Heart left ventricle (tissue), 16 donors: ENCODE results near the gene TMC3. TPM values are rescaled to one million over a fixed set of nuclear protein-coding genes. Genes with fewer than 3 reads are reported as not detected.

Source experiments
- ATAC-seq, 4 donors: fragments of 200-7000 bp; cut with Tn5 transposase; one replicate each; pipeline ENCODE4 v1.9.1; 2020 to 2022; ENCODE audit warnings: moderate library complexity in 4 of 4, mild to moderate bottlenecking in 3 of 4, moderate number of reproducible peaks in 1 of 4
- DNase-seq, 5 donors: peaks; one replicate each; pipeline ENCODE4 v3.0.0-alpha.2; 2020
- H3K27ac ChIP-seq, 12 donors: fragments of 200-600 bp; sonication (generic) in 4 of 12; one replicate each; pipeline versions ENCODE4 v1.5.0 to v1.8.0; 2016 to 2022; ENCODE audit warnings: mild to moderate bottlenecking in 2 of 12
- H3K27me3 ChIP-seq, 9 donors: fragments of 200-600 bp; sonication (generic) in 2 of 9; one replicate each; pipeline versions ENCODE4 v1.5.1 to v1.8.0; 2016 to 2022; ENCODE audit warnings: mild to moderate bottlenecking in 3 of 9
- H3K36me3 ChIP-seq, 9 donors: fragments of 200-600 bp; sonication (generic) in 2 of 9; one replicate each; pipeline versions ENCODE4 v1.5.0 to v1.8.0; 2018 to 2022; ENCODE audit warnings: mild to moderate bottlenecking in 2 of 9
- H3K4me1 ChIP-seq, 12 donors: fragments of 200-600 bp; sonication (generic) in 4 of 12; one replicate each; pipeline versions ENCODE4 v1.5.0 to v1.8.0; 2016 to 2022; ENCODE audit warnings: mild to moderate bottlenecking in 3 of 12
- H3K4me3 ChIP-seq, 12 donors: fragments of 200-600 bp; sonication (generic) in 4 of 12; one replicate each; pipeline versions ENCODE4 v1.5.0 to v1.8.0; 2017 to 2022; ENCODE audit warnings: mild to moderate bottlenecking in 9 of 12, moderate library complexity in 4 of 12
- H3K9me3 ChIP-seq, 12 donors: fragments of 200-600 bp; sonication (generic) in 4 of 12; one replicate each; pipeline versions ENCODE4 v1.5.0 to v1.8.0; 2016 to 2022; ENCODE audit warnings: mild to moderate bottlenecking in 1 of 12
- CTCF ChIP-seq, 12 donors: fragments of 200-600 bp; sonication (generic) in 4 of 12; IDR thresholded peaks; one replicate each; pipeline versions ENCODE4 v1.5.0 to v1.8.0; 2018 to 2022; ENCODE audit warnings: antibody characterized with exemption in 12 of 12, mild to moderate bottlenecking in 5 of 12
- POLR2A ChIP-seq, 2 donors: fragments of 450-650 bp; IDR thresholded peaks; one replicate each; pipeline ENCODE4 v1.6.1; 2017; ENCODE audit warnings: antibody characterized with exemption in 2 of 2, mild to moderate bottlenecking in 2 of 2, moderate library complexity in 2 of 2
- WGBS, 4 donors: extraction: QIAGEN DNeasy Blood & Tissue Kit in 2 of 4; methylation state at CpG; one replicate each; pipeline versions ENCODE4 v1.1.5 to v1.1.7; 2013 to 2018; 5-methylcytosine and 5-hydroxymethylcytosine counted together
- intact Hi-C, 10 donors: fragments of 100-400 bp; cut with DNase I; formaldehyde crosslinking; loops; one replicate each; pipeline versions ENCODE4 v1.11.1 to v1.14.2; 2022
- polyA plus RNA-seq, 2 donors: library from polyadenylated mRNA; stranded (reverse); fragments of 200-250 nt; gene quantifications; one replicate each; pipeline ENCODE4 v1.2.3, GENCODE V29; 2013
- total RNA-seq, 9 donors: library from RNA; depleted of rRNA in 2 of 9; stranded (reverse); fragments of >200 nt in 2 of 9; fragmentation: NEBNext Ultra II Directional in 3 of 9; extraction: Animal tissue kit (Norgen Biotek cat#: 25700) in 3 of 9; gene quantifications; one replicate each; pipeline versions ENCODE4 v1.1.0 to v1.2.4, GENCODE V29; 2016 to 2023
- donor health status: ischemic (EF 13 %, LVEDD 7.1; RV severe dilation, severe dysfunction).
- donor health status: healthy with polysubstance abuse.
- donor health status: DM: no; HTN: yes; CAD: no.
- donor health status: DM: no; HTN: no; CAD: no.
- donor health status: ischemic (EF 25% LVEDD 6.9; RV normal size, moderate dysfunction).
- donor health status: ischemic (EF 25% LVEDD 5.7; RV mildly dilated, moderate dysfunction).
- donor health status: healthy.
- donor health status: DM: yes; HTN: yes; CAD: no.
- donor health status: ischemic (EF 35%, LVEDD 5.7; RV mildly dilated, moderate dysfunction).
- donor health status: nonischemic (EF 11% LVEDD 7.7; RV severe dilation, severe dysfunction).
- donor health status: DM: yes; HTN: yes; CAD: no.
- donor health status: PGD.
- donor health status: ischemic (EF 29% LVEDD 5.4; RV normal size, mild dysfunction).
- donor health status: nonischemic (EF 23%, LVEDD 6.1; RV moderate dilation, normal function).

The TMC3 gene
- total and polyA plus RNA-seq, 11 donors = 0.19 TPM; not detected in 10

GRCh38 chr15:81310480-81310879, 63.5 kb downstream of the TMC3 start:
- DNase-seq (no peak), ATAC-seq (no peak)
- Histone ChIP-seq H3K9me3 (no peaks in the 10 kb centered on the region), H3K27me3 (no peaks in the 10 kb centered on the region), H3K4me1 (peaks cover 0 to 44% (median 5%) of the 10 kb centered on the region in 12 donors), H3K27ac (peak overlapping the region in 2 of 12 donors; percentile 22 to 90), H3K36me3 (peaks cover 0 to 61% (median 39%) of the 10 kb centered on the region in 9 donors), H3K4me3 (no peak overlapping the region)
- intact Hi-C loops = no loop called here
- TF ChIP-seq CTCF (IDR thresholded peaks at IDR 0.05) (no peak), POLR2A (IDR thresholded peaks at IDR 0.05) (no peak)
- 95 to 98% (median 97%) methylated on average over 5 of the region's 5 CpGs for WGBS, 4 donors

GRCh38 chr15:81309647-81310450, 64.2 kb downstream of the TMC3 start:
- Histone ChIP-seq H3K27ac (peak overlapping the region in 2 of 12 donors; percentile 22 to 90), H3K9me3 (no peaks in the 10 kb centered on the region), H3K4me1 (peaks cover 0 to 51% (median 5%) of the 10 kb centered on the region in 12 donors), H3K36me3 (peaks cover 0 to 67% (median 40%) of the 10 kb centered on the region in 9 donors), H3K4me3 (no peak overlapping the region), H3K27me3 (no peaks in the 10 kb centered on the region)
- TF ChIP-seq CTCF (IDR thresholded peaks at IDR 0.05) (no peak), POLR2A (IDR thresholded peaks at IDR 0.05) (no peak)
- ATAC-seq = peak in 1 of 4 donors; percentile 8
- 79 to 90% (median 85%) methylated on average over 8 of the region's 8 CpGs for WGBS, 4 donors
- no peak for DNase-seq
- intact Hi-C loops = no loop called here

- Histone ChIP-seq H3K27me3 (no peaks in the 10 kb centered on the region), H3K36me3 (peaks cover 0 to 78% (median 53%) of the 10 kb centered on the region in 9 donors), H3K27ac (no peak overlapping the region), H3K4me3 (no peak overlapping the region), H3K4me1 (peaks cover 0 to 60% (median 10%) of the 10 kb centered on the region in 12 donors), H3K9me3 (no peaks in the 10 kb centered on the region)
- 65 to 80% (median 74%) methylated on average over 2 of the region's 2 CpGs for WGBS, 4 donors
- no peak for TF ChIP-seq POLR2A (IDR thresholded peaks at IDR 0.05)
- no peak for TF ChIP-seq CTCF (IDR thresholded peaks at IDR 0.05)
- ATAC-seq (no peak), DNase-seq (no peak)
- intact Hi-C loops = no loop called here
These were observed 65.8 kb downstream of the TMC3 start for GRCh38 chr15:81308260-81308659.

- DNase-seq (peak in 4 of 5 donors; percentile 50 to 72 (median 52)), ATAC-seq (peak in 3 of 4 donors; percentile 53 to 76 (median 76))
- intact Hi-C loops = no loop called here
- 53 to 67% (median 60%) methylated on average over 5 of the region's 5 CpGs for WGBS, 4 donors
- Histone ChIP-seq H3K9me3 (no peaks in the 10 kb centered on the region), H3K4me1 (peaks cover 0 to 64% (median 6%) of the 10 kb centered on the region in 12 donors), H3K36me3 (peaks cover 0 to 97% (median 67%) of the 10 kb centered on the region in 9 donors), H3K27ac (peak overlapping the region in 9 of 12 donors; percentile 8 to 82 (median 47)), H3K4me3 (no peak overlapping the region), H3K27me3 (no peaks in the 10 kb centered on the region)
- TF ChIP-seq CTCF (IDR thresholded peaks at IDR 0.05) (no peak), POLR2A (IDR thresholded peaks at IDR 0.05) (no peak)
These were observed 69.8 kb downstream of the TMC3 start for GRCh38 chr15:81304226-81304625.
